ENCODE results near the gene BRD9.
"Not testable (repeated sequence)": the region's sequence is repeated elsewhere in the genome, so short reads cannot be mapped to it uniquely, and the experiment has no call there.

BRD9 gene

DNA sequence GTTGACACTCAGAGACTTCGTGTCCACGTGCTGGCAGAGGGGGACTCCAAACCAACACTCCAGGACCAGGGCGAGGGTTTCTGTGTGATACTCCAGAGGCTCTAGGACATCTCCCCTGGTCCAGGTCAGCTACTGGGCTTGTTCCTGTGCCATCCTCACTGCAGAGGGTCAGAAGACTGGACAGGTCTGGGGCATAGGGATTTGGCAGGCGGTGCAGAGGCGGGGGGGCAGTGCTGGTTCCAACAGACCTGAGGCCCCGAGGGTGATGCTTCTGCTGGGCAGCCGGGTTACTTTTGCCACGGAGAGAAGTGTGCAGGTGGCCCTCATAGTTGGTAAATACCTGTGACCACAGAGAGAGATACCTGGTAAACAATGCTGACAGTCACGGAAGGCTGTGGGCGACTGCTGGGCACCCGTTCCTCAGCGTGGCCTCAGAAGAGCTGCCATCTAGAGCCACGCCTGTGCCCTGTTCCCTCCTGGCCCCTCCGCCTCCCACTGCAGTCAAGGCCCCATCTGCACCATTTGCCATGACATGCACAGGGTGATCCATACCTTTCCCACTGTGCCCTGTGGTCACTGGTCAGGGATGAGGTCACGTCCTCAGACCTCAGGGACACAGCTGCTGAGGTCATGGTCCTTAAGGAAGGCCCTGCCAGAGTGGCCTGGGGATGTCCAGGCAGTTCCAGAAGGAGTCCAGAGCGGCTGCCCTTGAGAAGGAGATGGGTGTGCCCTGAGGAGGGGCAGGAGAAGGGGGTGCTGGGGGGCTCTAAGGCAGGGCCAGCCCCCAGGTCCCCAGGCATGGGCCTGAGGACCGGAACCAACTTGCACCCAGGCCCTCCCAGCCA lies 30.1 kb upstream of the BRD9 start:
- peaks cover 0 to 18% (median 7%) of the 10 kb centered on the region in 4 experiments for H3K36me3 ChIP-seq (ENCODE audit: control insufficient read depth in 4 of 4, insufficient read depth in 4 of 4, low read length in 3 of 4)
- ChIA-PET CTCF (interaction anchor here (0.6 to 1.8 kb wide), 15 partner anchors 9 to 262 kb away, joined by 3 to 22 read pairs (median 4); partner anchors contain the start of gene NKD2), POLR2A (no interaction called here)
- H3K27me3 ChIP-seq (replicated peaks in 2 of 5; ENCODE audit: control insufficient read depth in 4 of 5, insufficient read depth in 5 of 5, low read length in 4 of 5) = peaks cover 6 to 28% (median 10%) of the 10 kb centered on the region in 5 experiments
- peaks cover 0 to 10% (median 0%) of the 10 kb centered on the region in 5 experiments for H3K9me3 ChIP-seq (ENCODE audit: control extremely low read depth in 1 of 5, control insufficient read depth in 4 of 5, insufficient read depth in 2 of 5, low read depth in 1 of 5, low read length in 4 of 5)
- H3K27ac ChIP-seq (ENCODE audit: insufficient read depth in 1 of 2, low read depth in 1 of 2, low read length in 2 of 2, poor library complexity in 1 of 2, severe bottlenecking in 2 of 2) = no peak overlapping the region
- no peak overlapping the region for H3K4me3 ChIP-seq (ENCODE audit: control insufficient read depth in 1 of 7, extremely low read depth in 1 of 7, insufficient read depth in 4 of 7, low read depth in 2 of 7, low read length in 6 of 7)
- H3K4me1 ChIP-seq (ENCODE audit: control extremely low read depth in 1 of 4, control insufficient read depth in 4 of 4, insufficient read depth in 4 of 4, low read length in 3 of 4) = peaks cover 0 to 9% (median 6%) of the 10 kb centered on the region in 4 experiments
- 93% methylated on average over 15 of the region's 17 CpGs for WGBS (ENCODE audit: insufficient coverage)
- DNase-seq = no peak

GRCh38 chr5:921456-922435 lies 29.1 kb upstream of the BRD9 start:
- Histone ChIP-seq H3K9me3 (ENCODE audit: control extremely low read depth in 1 of 5, control insufficient read depth in 4 of 5, insufficient read depth in 2 of 5, low read depth in 1 of 5, low read length in 4 of 5) (peaks cover 0 to 10% (median 0%) of the 10 kb centered on the region in 5 experiments), H3K27ac (ENCODE audit: insufficient read depth in 1 of 2, low read depth in 1 of 2, low read length in 2 of 2, poor library complexity in 1 of 2, severe bottlenecking in 2 of 2) (no peak overlapping the region), H3K27me3 (replicated peaks in 2 of 5; ENCODE audit: control insufficient read depth in 4 of 5, insufficient read depth in 5 of 5, low read length in 4 of 5) (peaks cover 6 to 20% (median 7%) of the 10 kb centered on the region in 5 experiments), H3K4me3 (ENCODE audit: control insufficient read depth in 1 of 7, extremely low read depth in 1 of 7, insufficient read depth in 4 of 7, low read depth in 2 of 7, low read length in 6 of 7) (no peak overlapping the region), H3K4me1 (ENCODE audit: control extremely low read depth in 1 of 4, control insufficient read depth in 4 of 4, insufficient read depth in 4 of 4, low read length in 3 of 4) (peaks cover 0 to 5% (median 4%) of the 10 kb centered on the region in 4 experiments), H3K36me3 (ENCODE audit: control insufficient read depth in 4 of 4, insufficient read depth in 4 of 4, low read length in 3 of 4) (peaks cover 2 to 27% (median 12%) of the 10 kb centered on the region in 4 experiments)
- no peak for DNase-seq
- CTCF ChIA-PET = interaction anchor here (0.6 to 1.9 kb wide), 13 partner anchors 10 to 263 kb away, joined by 3 to 6 read pairs (median 4); partner anchors contain the start of gene NKD2
- POLR2A ChIA-PET = no interaction called here
- WGBS (ENCODE audit: insufficient coverage) = 98% methylated on average over 8 of the region's 9 CpGs

DNA sequence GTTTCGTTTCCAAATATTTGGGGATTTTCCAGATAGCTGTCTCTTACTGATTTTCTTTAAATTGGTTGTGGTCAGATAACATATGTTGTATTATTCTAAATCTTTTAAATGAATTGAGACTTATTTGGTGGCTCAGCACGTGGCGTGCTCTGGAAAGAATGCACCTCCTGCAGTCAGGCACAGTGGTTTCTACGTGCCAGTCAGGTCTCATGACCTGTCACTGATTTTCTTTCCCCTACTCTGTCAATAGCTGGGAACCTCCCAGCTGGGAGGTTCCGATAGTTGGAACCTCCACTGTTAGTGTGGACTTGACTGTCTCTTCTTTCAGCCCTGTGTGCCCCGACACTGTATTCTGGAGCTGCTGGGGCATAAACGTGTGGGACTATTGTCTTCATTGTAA lies 27.7 kb upstream of the BRD9 start:
- Histone ChIP-seq H3K9me3 (ENCODE audit: control extremely low read depth in 1 of 5, control insufficient read depth in 4 of 5, insufficient read depth in 2 of 5, low read depth in 1 of 5, low read length in 4 of 5) (peaks cover 0 to 10% (median 0%) of the 10 kb centered on the region in 5 experiments), H3K27me3 (replicated peaks in 2 of 5; ENCODE audit: control insufficient read depth in 4 of 5, insufficient read depth in 5 of 5, low read length in 4 of 5) (peaks cover 0 to 5% (median 3%) of the 10 kb centered on the region in 5 experiments), H3K27ac (ENCODE audit: insufficient read depth in 1 of 2, low read depth in 1 of 2, low read length in 2 of 2, poor library complexity in 1 of 2, severe bottlenecking in 2 of 2) (no peak overlapping the region), H3K4me3 (ENCODE audit: control insufficient read depth in 1 of 7, extremely low read depth in 1 of 7, insufficient read depth in 4 of 7, low read depth in 2 of 7, low read length in 6 of 7) (no peak overlapping the region), H3K36me3 (ENCODE audit: control insufficient read depth in 4 of 4, insufficient read depth in 4 of 4, low read length in 3 of 4) (peaks cover 2 to 41% (median 19%) of the 10 kb centered on the region in 4 experiments), H3K4me1 (ENCODE audit: control extremely low read depth in 1 of 4, control insufficient read depth in 4 of 4, insufficient read depth in 4 of 4, low read length in 3 of 4) (no peaks in the 10 kb centered on the region)
- DNase-seq = no peak
- ChIA-PET CTCF (interaction anchor here (0.8 to 2.0 kb wide), 10 partner anchors 12 to 725 kb away, joined by 3 to 6 read pairs (median 4); partner anchors contain the start of gene NKD2), POLR2A (interaction anchor here (1.0 kb wide), 1 partner anchor 560 kb away, joined by 3 read pairs; no protein-coding TSS in a partner anchor)
- WGBS (ENCODE audit: insufficient coverage) = 97% methylated on average over 6 of the region's 7 CpGs

DNA sequence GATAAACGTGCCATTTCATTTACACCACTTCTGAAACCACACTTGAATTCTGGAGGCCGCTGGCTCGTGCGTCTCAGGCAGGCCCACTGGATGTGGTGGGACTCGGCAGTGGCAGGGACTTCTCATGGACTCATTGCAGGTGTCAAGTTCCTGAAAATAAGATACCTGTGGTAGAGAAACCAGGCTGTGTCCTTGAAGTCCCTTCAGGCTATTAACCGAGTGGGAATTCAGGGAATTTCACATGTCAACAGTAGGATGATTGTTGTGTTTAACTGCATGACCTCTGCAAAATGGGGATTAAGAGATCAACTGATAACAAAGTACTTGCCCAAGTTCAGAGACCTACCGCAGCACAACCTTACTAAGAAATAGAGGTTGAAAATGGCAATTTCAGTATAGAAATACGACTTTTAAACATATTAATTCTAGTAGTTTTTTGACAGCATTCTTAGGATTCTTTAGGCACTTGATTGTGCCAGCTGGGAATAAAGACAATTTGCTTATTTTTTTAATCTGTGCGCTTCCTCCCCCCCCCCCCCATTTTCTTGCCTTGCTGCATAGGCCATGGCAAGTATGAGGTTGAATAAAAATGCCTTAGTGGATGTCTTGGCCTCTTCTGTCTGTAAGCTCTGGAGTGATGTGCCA lies 26.9 kb upstream of the BRD9 start:
- H3K9me3 ChIP-seq (ENCODE audit: control extremely low read depth in 1 of 5, control insufficient read depth in 4 of 5, insufficient read depth in 2 of 5, low read depth in 1 of 5, low read length in 4 of 5) = peaks cover 0 to 10% (median 0%) of the 10 kb centered on the region in 5 experiments
- WGBS (ENCODE audit: insufficient coverage) = 100% methylated on average over 6 of the region's 9 CpGs
- DNase-seq = no peak
- H3K27ac ChIP-seq (ENCODE audit: insufficient read depth in 1 of 2, low read depth in 1 of 2, low read length in 2 of 2, poor library complexity in 1 of 2, severe bottlenecking in 2 of 2) = no peak overlapping the region
- no peaks in the 10 kb centered on the region for H3K4me1 ChIP-seq (ENCODE audit: control extremely low read depth in 1 of 4, control insufficient read depth in 4 of 4, insufficient read depth in 4 of 4, low read length in 3 of 4)
- ChIA-PET CTCF (interaction anchor here (0.8 to 2.0 kb wide), 10 partner anchors 10 to 725 kb away, joined by 3 to 5 read pairs (median 4); partner anchors contain the start of gene NKD2), POLR2A (no interaction called here)
- peaks cover 2 to 48% (median 21%) of the 10 kb centered on the region in 4 experiments for H3K36me3 ChIP-seq (ENCODE audit: control insufficient read depth in 4 of 4, insufficient read depth in 4 of 4, low read length in 3 of 4)
- H3K4me3 ChIP-seq (ENCODE audit: control insufficient read depth in 1 of 7, extremely low read depth in 1 of 7, insufficient read depth in 4 of 7, low read depth in 2 of 7, low read length in 6 of 7) = no peak overlapping the region
- no peaks in the 10 kb centered on the region for H3K27me3 ChIP-seq (replicated peaks in 2 of 5; ENCODE audit: control insufficient read depth in 4 of 5, insufficient read depth in 5 of 5, low read length in 4 of 5)

DNA sequence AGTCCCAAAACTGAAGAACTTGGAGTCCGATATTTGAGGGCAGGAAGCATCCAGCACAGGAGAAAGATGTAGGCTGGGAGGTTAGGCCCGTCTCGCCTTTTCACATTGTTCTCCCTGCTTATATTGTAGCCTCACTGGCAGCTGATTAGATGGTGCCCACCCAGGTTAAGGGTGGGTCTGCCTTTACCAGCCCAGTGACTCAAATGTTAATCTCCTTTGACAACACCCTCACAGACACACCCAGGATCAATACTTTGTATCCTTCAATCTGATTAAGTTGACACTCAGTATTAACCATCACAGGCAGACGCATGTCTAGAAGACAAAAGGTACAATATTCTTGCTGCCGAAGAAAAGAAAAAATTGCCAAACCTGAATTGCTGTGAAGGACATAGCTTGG lies 26.1 kb upstream of the BRD9 start:
- H3K4me3 ChIP-seq (ENCODE audit: control insufficient read depth in 1 of 7, extremely low read depth in 1 of 7, insufficient read depth in 4 of 7, low read depth in 2 of 7, low read length in 6 of 7); H3K27me3 ChIP-seq (replicated peaks in 2 of 5; ENCODE audit: control insufficient read depth in 4 of 5, insufficient read depth in 5 of 5, low read length in 4 of 5); POLR2A ChIA-PET; DNase-seq; H3K27ac ChIP-seq (ENCODE audit: insufficient read depth in 1 of 2, low read depth in 1 of 2, low read length in 2 of 2, poor library complexity in 1 of 2, severe bottlenecking in 2 of 2); H3K4me1 ChIP-seq (ENCODE audit: control extremely low read depth in 1 of 4, control insufficient read depth in 4 of 4, insufficient read depth in 4 of 4, low read length in 3 of 4): not testable (repeated sequence)
- Histone ChIP-seq H3K9me3 (ENCODE audit: control extremely low read depth in 1 of 5, control insufficient read depth in 4 of 5, insufficient read depth in 2 of 5, low read depth in 1 of 5, low read length in 4 of 5) (peaks cover 0 to 10% (median 0%) of the 10 kb centered on the region in 5 experiments), H3K36me3 (ENCODE audit: control insufficient read depth in 4 of 4, insufficient read depth in 4 of 4, low read length in 3 of 4) (peaks cover 2 to 56% (median 25%) of the 10 kb centered on the region in 4 experiments)
- CTCF ChIA-PET = interaction anchor here (1.1 to 2.0 kb wide), 4 partner anchors 9 to 249 kb away, joined by 3 to 5 read pairs (median 4); no protein-coding TSS in a partner anchor
- 100% methylated on average over 4 of the region's 5 CpGs for WGBS (ENCODE audit: insufficient coverage)
